ENCODE measurements around the gene PSKH1.
A peak's percentile ranks its signal among the peaks of the same experiment; 100 is the strongest.

Gene PSKH1

DNA sequence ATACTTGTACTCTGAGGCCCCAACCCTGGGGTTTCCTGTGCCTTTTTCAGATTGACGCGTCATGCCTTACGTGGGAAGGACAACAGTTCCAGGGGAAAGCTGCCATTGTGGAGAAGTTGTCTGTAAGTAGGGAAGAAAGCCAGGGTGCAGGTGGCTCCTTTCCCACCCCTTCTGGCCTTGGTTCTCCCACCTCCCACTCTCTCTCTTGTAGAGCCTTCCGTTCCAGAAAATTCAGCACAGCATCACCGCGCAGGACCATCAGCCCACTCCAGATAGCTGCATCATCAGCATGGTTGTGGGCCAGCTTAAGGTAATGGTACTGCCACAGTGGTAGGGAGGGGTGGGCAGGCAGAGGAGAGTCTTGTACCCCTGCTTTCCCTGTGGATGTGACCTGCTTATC, 24.8 kb upstream of the PSKH1 start:
- DNase-seq (ENCODE audit: low spot score) = no peak

DNA sequence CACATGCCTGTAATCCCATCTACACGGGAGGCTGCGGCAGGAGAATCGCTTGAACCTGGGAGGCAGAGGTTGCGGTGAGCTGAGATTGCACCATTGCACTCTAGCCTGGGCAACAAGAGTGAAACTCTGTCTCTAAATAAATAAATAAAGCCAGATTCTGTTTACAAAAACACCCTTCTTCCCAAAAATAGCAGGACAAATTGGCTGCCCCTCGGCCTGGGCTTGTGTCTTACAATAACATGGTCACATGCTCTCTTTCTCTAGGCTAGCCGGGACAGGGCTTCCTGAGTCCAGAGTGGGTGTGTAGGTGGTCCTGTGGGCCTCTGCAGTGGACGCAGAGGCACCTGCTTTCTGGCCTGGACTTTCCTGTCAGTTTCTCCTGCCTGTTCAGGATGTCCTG, 23.4 kb upstream of the PSKH1 start:
- DNase-seq (ENCODE audit: low spot score) = no peak

DNA sequence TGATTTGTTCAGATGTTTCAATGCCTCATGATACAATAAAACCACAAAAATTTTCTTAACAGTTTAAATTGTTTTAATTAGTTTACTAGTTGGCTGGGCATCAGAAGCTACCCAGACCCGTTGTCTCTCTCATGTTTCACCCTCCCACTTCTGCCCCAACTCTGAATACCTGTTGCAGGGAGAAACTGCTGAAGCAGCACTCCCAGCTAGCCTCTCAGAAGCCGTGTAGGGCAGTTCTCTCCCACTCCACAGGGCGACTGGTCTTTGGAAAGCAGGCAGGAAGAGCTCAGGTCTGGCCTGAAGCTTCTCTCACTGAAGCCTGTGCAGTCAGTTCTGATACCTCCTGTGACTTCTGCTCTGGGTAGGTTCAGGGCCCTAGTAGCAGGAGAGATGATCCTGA, 21.8 kb upstream of the PSKH1 start:
- no peak for DNase-seq (ENCODE audit: low spot score)

DNA sequence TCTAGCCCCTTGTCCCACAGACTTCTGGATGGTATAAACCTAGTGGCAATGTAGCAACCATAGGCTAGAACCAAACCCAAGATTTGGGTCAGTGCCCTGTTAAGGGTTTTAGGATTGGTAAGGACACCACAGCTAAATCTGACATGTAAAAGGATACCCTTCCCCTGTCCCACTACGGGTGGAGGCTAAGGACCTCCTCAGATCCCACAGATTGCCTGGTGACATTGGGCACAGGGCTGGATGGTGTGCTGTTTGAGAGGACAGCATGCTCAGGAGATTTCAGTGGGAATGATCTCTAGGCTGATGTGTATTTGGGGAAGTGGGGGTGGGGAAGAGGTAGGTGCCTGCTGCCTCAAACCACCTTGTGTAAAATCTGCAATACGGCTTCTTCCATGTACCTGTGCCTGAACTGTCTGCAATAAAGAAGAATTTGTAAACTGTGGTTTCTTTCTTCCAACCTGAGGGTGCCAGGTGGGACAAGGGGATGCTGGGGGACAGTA, 20.9 kb upstream of the PSKH1 start:
- DNase-seq (ENCODE audit: low spot score) = no peak

DNA sequence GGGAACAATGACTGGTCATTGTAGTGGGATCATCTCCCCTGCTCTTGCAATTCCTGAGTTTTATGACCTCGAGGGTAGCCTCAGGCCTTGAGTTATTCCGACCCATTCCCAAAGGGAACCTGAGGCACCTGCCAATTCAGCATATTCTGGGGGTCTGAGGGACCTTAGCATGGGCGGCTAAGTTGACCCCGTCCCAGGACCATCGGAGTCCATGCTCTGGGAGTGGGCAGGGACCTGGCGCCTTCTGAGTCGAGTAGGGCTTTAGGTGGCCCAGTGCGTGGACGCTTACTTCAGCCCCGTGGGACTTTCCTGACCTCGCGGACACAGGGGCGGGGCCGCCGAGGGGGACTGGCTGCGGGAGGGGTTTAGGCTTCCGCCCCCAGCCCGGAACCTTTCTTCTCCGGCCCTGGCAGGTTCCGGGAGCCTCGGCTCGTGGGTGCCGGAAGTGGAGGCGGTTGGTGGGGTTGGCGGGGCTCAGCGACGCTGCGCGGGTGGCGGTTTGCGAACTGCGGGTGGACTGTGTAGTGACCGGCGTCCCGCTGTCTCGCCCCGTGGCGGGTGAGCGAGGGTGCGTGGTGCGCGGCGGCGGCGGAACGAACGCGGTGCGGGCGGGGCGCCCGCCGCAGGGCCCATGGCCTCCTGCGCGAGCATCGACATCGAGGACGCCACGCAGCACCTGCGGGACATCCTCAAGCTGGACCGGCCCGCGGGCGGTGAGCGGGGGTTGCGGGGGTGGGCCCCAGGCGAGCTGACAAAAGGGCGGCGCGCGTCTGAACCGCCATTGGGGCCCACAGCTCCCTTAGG, 20.2 kb upstream of the PSKH1 start, which contains the start of gene EDC4:
Gene EDC4 (plus strand): TSS at position 422 of the 804 bp plus-strand sequence. CDS start 210 bp downstream, at position 632.
- peak; percentile 73 for DNase-seq (ENCODE audit: low spot score)

DNA sequence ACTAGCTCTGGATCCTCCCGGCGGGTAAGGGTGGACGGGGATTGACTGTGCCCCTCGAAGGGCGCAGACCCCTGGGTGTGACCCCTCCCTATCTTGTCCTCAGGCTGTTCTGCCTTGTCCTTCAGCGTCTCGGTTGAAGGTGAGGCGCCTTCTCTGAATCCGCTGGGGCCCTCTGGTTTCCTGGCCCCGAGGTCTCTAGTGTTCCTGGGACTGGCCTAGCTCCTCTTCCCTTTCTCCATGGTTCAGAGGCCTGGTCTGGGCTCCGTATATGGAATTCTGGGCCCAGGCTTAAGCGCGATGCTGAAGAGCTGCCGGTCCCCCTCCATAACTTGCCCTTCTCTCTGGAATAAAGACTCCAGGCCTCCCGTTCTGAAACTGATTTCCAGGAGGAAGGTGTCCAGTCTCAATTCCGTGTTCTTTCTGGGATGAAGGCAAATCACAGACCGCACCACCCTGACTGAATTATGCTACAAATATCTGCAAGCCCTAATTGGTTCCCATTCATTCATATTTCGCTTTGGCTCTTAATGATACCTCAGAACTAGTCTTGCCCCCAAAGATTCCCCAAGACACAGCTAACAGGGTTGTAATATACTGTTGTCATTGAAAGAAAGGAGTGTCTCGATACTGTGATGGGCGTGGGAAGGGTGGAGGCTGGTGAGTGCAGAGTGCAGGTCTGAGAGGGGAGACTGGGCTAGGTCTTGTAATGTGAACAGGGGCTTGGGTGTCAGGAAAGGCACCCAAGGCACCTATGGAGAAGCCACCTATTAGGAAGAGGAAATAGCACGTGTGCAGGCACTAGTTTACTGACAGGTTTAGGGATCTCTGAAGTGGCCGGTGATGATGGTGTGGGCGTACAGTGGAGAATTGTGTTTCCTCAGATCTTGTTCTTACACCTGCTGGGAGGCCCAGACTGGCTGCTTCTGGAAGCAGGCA, 19.4 kb upstream of the PSKH1 start:
- no peak for DNase-seq (ENCODE audit: low spot score)

DNA sequence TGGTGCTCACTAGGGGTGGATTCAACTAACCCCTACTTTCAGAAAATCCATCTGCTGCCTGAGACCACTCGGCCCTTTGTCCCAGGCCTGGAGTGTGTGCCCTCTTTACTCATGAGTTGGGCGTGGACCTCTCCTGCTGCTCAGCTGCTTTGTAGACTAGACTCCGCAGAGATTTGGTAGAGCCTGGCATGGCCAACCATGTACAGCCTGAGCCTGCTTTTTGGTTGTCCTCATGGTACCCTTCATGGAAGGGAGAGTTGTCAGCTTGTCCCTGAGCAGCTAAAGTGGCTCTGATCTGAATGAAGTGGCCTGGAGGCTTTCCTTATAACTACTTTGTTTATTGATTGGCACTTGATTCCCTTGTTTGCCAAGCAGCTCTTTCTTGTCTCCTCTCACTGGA, 18.7 kb upstream of the PSKH1 start:
- no peak for DNase-seq (ENCODE audit: low spot score)

DNA sequence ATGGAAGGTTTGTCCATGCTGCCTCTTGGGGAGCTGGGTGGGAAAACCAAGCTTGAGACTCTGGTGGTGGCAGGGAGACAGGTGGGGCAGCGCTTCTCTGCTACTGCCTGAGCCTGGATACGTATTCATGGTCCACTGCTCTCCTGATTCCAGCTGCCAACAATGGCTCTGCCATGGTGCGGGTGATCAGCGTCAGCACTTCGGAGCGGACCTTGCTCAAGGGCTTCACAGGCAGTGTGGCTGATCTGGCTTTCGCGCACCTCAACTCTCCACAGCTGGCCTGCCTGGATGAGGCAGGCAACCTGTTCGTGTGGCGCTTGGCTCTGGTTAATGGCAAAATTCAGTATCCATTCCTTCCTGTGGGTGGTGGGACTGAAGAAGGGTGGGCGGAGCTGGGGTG, 16.0 kb upstream of the PSKH1 start:
- no peak for DNase-seq (ENCODE audit: low spot score)

DNA sequence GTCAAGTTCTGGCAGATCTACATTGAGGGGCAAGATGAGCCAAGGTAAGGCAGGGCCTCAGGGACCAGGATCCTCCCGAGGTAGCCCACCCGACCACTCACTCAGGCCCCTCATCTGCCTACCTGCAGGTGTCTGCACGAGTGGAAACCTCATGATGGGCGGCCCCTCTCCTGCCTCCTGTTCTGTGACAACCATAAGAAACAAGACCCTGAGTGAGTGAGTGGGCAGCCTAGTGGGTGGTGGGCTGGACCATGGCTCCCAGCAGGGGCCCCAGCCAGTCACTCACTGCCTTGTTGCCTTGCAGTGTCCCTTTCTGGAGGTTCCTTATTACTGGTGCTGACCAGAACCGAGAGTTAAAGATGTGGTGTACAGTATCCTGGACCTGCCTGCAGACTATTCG, 14.8 kb upstream of the PSKH1 start:
- DNase-seq (ENCODE audit: low spot score) = no peak

DNA sequence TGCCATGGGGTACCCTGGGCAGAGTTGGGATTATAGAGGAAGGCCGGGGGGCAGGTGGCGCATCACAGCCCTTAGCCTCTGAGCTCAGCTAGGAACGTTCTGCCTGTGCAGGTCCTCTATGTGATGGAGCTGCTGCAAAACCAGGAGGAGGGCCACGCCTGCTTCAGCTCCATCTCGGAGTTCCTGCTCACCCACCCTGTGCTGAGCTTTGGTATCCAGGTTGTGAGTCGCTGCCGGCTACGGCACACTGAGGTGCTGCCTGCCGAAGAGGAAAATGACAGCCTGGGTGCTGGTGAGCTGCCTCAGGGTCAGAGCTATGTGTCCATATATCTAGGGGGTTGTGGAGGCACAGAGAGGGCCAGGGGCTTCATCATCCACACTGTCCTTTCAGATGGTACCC, 14.2 kb upstream of the PSKH1 start:
- no peak for DNase-seq (ENCODE audit: low spot score)

DNA sequence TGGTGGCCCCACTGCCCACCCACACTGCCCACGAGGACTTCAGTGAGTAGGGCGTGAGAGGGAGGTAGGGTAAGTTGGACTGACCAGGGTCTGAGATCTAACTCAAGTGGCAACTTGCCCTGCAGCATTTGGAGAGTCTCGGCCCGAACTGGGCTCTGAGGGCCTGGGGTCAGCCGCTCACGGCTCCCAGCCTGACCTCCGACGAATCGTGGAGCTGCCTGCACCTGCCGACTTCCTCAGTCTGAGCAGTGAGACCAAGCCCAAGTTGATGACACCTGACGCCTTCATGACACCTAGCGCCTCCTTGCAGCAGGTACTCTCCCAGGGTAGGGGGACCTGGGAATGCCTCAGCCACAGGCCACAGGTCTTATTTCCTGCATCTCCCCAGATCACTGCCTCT, 13.6 kb upstream of the PSKH1 start:
- DNase-seq (ENCODE audit: low spot score) = no peak

DNA sequence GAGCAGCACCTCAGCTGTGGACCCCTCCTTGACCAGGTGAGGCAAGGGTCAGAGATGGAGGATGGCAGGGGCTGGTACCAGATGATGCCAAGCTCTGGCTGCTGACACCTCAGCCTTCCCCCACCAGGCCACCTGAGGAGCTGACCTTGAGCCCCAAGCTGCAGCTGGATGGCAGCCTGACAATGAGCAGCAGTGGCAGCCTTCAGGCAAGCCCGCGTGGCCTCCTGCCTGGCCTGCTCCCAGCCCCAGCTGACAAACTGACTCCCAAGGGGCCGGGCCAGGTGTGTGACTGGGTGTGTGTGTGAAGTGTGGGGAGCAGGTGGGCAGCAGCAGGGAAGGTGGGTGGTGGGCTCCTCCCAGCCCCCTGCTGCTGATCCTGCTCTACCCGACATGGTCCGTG, 13.1 kb upstream of the PSKH1 start:
- DNase-seq (ENCODE audit: low spot score) = no peak

DNA sequence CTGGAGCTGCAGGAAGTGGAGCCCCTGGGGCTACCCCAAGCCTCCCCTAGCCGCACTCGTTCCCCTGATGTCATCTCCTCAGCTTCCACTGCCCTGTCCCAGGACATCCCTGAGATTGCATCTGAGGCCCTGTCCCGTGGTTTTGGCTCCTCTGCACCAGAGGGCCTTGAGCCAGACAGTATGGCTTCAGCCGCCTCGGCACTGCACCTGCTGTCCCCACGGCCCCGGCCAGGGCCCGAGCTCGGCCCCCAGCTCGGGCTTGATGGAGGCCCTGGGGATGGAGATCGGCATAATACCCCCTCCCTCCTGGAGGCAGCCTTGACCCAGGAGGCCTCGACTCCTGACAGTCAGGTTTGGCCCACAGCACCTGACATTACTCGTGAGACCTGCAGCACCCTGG, 12.5 kb upstream of the PSKH1 start:
- DNase-seq (ENCODE audit: low spot score) = no peak

DNA sequence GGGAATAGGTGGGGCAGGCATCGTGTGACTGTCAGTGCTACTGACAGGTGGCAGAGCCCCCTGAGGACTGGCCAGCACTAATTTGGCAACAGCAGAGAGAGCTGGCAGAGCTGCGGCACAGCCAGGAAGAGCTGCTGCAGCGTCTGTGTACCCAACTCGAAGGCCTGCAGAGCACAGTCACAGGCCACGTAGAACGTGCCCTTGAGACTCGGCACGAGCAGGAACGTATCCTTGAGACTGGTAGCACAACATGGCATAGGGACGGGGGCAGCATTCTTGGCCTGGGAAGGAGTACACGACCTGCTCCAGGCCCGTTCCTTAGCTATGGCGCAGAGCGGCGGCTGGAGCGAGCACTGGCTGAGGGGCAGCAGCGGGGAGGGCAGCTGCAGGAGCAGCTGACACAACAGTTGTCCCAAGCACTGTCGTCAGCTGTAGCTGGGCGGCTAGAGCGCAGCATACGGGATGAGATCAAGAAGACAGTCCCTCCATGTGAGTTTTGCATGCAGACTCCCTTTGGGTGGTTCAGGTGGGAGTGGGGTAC, 11.4 kb upstream of the PSKH1 start:
- DNase-seq (ENCODE audit: low spot score) = no peak

DNA sequence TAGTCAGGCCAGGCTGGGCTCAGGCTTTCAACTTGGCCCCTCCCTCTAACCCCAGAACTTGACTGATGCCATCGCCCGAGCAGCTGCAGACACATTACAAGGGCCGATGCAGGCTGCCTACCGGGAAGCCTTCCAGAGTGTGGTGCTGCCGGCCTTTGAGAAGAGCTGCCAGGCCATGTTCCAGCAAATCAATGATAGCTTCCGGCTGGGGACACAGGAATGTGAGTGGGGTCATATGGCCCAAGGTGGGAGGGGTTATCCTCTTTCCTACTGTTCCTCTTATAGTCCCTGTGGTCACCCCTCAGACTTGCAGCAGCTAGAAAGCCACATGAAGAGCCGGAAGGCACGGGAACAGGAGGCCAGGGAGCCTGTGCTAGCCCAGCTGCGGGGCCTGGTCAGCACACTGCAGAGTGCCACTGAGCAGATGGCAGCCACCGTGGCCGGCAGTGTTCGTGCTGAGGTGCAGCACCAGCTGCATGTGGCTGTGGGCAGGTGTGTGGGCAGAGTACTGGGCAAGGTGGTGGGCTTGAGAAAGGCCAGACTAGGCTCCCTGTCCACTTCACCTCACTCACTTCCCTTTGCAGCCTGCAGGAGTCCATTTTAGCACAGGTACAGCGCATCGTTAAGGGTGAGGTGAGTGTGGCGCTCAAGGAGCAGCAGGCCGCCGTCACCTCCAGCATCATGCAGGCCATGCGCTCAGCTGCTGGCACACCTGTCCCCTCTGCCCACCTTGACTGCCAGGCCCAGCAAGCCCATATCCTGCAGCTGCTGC, 10.5 kb upstream of the PSKH1 start:
- DNase-seq (ENCODE audit: low spot score) = no peak

DNA sequence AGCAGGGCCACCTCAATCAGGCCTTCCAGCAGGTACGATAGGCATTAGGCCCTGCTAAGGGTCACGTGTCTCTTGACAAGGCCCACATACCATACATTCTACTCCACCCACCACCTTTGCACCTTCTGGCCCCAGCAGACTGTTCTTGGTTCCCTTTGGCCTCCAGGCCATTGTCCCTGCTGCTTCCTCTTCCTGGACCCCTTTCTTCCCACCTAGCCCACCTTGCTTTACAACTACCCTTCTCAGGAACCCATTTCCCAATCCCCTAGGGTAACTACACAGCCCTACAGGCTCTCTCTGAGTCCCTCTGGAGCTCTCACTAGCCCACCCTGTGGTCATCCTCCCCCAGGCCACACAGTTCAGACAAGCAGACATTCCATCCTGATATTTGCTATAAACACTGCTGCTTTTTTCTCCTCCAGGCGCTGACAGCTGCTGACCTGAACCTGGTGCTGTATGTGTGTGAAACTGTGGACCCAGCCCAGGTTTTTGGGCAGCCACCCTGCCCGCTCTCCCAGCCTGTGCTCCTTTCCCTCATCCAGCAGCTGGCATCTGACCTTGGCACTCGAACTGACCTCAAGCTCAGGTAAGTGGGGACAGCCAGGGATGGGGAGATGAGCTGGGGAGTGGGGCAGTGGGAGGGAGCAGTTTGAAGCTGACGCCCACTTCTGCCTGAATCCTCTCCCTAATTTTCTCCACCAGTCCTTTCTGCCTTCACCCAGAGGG, 9.7 kb upstream of the PSKH1 start:
- no peak for DNase-seq (ENCODE audit: low spot score)

DNA sequence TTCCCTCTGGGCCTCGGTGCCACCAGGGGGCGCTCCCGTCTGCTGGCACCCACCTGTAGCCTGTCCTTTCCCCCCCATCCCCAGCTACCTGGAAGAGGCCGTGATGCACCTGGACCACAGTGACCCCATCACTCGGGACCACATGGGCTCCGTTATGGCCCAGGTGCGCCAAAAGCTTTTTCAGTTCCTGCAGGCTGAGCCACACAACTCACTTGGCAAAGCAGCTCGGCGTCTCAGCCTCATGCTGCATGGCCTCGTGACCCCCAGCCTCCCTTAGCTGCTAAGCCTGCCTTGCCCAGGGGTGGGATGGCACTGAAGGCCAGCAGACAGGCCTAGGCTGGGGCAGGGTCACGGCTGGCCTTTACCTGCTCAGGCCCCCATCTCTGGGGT, 9.2 kb upstream of the PSKH1 start:
- peak; percentile 41 for DNase-seq (ENCODE audit: low spot score)

DNA sequence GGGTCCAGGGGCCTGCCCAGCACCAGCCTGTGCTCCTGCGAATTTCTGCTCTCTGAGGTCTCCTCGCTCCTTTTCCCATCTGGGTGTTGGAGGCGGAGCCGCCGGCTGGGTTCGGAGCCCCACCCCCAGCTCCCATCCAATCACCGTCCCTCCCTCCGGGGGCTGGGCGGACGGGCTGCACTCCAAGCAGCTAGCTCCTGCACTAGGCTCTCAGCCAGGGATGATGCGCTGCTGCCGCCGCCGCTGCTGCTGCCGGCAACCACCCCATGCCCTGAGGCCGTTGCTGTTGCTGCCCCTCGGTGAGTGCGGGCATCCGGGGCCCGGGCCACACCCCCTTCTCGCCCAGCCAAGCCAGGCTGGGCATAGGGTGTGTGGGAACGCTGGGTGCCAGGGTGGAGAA, 8.4 kb upstream of the PSKH1 start, which contains the start of gene NRN1L:
Gene NRN1L (plus strand): TSS at position 202 of the 400 bp plus-strand sequence. CDS start 19 bp downstream, at position 221.
- DNase-seq (ENCODE audit: low spot score) = no peak

DNA sequence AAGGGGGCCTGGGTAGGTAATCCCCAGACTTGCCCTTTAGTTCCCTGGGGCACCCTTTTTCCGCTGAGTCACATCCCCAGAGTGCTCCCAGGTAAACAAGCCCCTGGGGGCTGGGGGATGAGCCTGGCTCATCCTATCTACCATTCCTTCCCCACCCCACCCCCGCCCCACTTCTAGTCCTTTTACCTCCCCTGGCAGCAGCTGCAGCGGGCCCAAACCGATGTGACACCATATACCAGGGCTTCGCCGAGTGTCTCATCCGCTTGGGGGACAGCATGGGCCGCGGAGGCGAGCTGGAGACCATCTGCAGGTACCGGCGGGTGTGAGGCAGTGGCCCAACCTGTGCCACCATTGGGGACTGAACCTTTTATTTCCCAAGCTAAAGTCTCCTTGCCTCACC, 7.5 kb upstream of the PSKH1 start:
- DNase-seq (ENCODE audit: low spot score) = no peak

DNA sequence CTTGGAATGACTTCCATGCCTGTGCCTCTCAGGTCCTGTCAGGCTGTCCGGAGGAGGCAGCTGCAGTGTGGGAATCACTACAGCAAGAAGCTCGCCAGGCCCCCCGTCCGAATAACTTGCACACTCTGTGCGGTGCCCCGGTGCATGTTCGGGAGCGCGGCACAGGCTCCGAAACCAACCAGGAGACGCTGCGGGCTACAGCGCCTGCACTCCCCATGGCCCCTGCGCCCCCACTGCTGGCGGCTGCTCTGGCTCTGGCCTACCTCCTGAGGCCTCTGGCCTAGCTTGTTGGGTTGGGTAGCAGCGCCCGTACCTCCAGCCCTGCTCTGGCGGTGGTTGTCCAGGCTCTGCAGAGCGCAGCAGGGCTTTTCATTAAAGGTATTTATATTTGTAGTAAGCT, 7.1 kb upstream of the PSKH1 start:
- DNase-seq (ENCODE audit: low spot score) = no peak

DNA sequence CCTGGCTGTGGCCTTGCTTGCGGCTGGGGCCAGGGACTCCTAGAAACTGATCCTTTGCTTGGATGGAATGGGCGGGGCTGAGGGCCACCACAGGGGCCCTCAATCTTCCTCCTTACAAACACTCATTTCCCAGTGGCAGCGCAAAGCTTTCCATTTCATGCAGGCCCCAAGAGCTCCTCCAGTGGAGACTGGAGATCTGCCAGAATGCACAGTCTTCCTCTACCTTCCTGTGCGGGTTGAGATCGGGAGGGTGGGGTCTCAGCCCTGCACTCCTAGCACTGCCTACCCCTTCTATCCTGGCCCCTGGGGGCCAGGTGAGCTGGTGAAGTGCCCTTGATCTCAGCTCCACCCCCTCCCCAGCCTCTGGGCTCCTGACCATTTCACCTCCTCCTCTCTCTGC, 6.7 kb upstream of the PSKH1 start:
- no peak for DNase-seq (ENCODE audit: low spot score)
